ENCODE measurements around the gene ZBTB42.

ZBTB42 gene

GRCh38 chr14:104795781-104796686 lies 4.9 kb upstream of the ZBTB42 start (continued):
- TF ChIP-seq PRDM6 (tag by site-specific recombination; IDR thresholded peaks at IDR 0.05) (no peak), ZNF621 (tag by site-specific recombination; IDR thresholded peaks at IDR 0.05) (no peak), ZNF223 (tag by site-specific recombination; IDR thresholded peaks at IDR 0.05) (no peak), ZBTB1 (tag by site-specific recombination; IDR thresholded peaks at IDR 0.05) (no peak), ZNF529 (tag by site-specific recombination; IDR thresholded peaks at IDR 0.05; ENCODE audit: insufficient replicate concordance) (no peak), KLF16 (tag by site-specific recombination; IDR thresholded peaks at IDR 0.05) (no peak), ZNF214 (tag by site-specific recombination; IDR thresholded peaks at IDR 0.05; ENCODE audit: borderline replicate concordance) (no peak), ZFP41 (tag by site-specific recombination; IDR thresholded peaks at IDR 0.05; ENCODE audit: borderline replicate concordance) (no peak), ZBTB8A (tag by site-specific recombination; IDR thresholded peaks at IDR 0.05) (peak; percentile 77), ZNF560 (tag by site-specific recombination; IDR thresholded peaks at IDR 0.05; ENCODE audit: borderline replicate concordance) (no peak), ZNF133 (tag by site-specific recombination; IDR thresholded peaks at IDR 0.05) (no peak), ZNF777 (tag by site-specific recombination; IDR thresholded peaks at IDR 0.05; ENCODE audit: borderline replicate concordance) (no peak), ZNF707 (tag by site-specific recombination; IDR thresholded peaks at IDR 0.05) (no peak), BCL11B (tag by site-specific recombination; IDR thresholded peaks at IDR 0.05; ENCODE audit: low read depth) (no peak), BCL6B (tag by site-specific recombination; IDR thresholded peaks at IDR 0.05) (no peak), ZNF610 (tag by site-specific recombination; IDR thresholded peaks at IDR 0.05; ENCODE audit: borderline replicate concordance) (no peak), ZNF19 (tag by site-specific recombination; IDR thresholded peaks at IDR 0.05; ENCODE audit: low read depth) (no peak), ZNF488 (tag by site-specific recombination; IDR thresholded peaks at IDR 0.05) (no peak)
- TF ChIP-seq, protein P1, sequence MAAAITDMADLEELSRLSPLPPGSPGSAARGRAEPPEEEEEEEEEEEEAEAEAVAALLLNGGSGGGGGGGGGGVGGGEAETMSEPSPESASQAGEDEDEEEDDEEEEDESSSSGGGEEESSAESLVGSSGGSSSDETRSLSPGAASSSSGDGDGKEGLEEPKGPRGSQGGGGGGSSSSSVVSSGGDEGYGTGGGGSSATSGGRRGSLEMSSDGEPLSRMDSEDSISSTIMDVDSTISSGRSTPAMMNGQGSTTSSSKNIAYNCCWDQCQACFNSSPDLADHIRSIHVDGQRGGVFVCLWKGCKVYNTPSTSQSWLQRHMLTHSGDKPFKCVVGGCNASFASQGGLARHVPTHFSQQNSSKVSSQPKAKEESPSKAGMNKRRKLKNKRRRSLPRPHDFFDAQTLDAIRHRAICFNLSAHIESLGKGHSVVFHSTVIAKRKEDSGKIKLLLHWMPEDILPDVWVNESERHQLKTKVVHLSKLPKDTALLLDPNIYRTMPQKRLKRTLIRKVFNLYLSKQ (tag by site-specific recombination; IDR thresholded peaks at IDR 0.05; ENCODE audit: borderline replicate concordance), result no peak
- TF ChIP-seq, protein P2, sequence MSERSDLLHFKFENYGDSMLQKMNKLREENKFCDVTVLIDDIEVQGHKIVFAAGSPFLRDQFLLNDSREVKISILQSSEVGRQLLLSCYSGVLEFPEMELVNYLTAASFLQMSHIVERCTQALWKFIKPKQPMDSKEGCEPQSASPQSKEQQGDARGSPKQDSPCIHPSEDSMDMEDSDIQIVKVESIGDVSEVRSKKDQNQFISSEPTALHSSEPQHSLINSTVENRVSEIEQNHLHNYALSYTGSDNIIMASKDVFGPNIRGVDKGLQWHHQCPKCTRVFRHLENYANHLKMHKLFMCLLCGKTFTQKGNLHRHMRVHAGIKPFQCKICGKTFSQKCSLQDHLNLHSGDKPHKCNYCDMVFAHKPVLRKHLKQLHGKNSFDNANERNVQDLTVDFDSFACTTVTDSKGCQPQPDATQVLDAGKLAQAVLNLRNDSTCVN (tag by site-specific recombination; optimal IDR thresholded peaks at IDR 0.05), result peak; percentile 35
- TF ChIP-seq, protein P3, sequence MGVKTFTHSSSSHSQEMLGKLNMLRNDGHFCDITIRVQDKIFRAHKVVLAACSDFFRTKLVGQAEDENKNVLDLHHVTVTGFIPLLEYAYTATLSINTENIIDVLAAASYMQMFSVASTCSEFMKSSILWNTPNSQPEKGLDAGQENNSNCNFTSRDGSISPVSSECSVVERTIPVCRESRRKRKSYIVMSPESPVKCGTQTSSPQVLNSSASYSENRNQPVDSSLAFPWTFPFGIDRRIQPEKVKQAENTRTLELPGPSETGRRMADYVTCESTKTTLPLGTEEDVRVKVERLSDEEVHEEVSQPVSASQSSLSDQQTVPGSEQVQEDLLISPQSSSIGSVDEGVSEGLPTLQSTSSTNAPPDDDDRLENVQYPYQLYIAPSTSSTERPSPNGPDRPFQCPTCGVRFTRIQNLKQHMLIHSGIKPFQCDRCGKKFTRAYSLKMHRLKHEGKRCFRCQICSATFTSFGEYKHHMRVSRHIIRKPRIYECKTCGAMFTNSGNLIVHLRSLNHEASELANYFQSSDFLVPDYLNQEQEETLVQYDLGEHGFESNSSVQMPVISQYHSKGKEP (tag by site-specific recombination; IDR thresholded peaks at IDR 0.05), result no peak
- TF ChIP-seq, protein P4, sequence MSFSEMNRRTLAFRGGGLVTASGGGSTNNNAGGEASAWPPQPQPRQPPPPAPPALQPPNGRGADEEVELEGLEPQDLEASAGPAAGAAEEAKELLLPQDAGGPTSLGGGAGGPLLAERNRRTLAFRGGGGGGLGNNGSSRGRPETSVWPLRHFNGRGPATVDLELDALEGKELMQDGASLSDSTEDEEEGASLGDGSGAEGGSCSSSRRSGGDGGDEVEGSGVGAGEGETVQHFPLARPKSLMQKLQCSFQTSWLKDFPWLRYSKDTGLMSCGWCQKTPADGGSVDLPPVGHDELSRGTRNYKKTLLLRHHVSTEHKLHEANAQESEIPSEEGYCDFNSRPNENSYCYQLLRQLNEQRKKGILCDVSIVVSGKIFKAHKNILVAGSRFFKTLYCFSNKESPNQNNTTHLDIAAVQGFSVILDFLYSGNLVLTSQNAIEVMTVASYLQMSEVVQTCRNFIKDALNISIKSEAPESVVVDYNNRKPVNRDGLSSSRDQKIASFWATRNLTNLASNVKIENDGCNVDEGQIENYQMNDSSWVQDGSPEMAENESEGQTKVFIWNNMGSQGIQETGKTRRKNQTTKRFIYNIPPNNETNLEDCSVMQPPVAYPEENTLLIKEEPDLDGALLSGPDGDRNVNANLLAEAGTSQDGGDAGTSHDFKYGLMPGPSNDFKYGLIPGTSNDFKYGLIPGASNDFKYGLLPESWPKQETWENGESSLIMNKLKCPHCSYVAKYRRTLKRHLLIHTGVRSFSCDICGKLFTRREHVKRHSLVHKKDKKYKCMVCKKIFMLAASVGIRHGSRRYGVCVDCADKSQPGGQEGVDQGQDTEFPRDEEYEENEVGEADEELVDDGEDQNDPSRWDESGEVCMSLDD (tag by site-specific recombination; IDR thresholded peaks at IDR 0.05), result no peak
- TF ChIP-seq, protein P5, sequence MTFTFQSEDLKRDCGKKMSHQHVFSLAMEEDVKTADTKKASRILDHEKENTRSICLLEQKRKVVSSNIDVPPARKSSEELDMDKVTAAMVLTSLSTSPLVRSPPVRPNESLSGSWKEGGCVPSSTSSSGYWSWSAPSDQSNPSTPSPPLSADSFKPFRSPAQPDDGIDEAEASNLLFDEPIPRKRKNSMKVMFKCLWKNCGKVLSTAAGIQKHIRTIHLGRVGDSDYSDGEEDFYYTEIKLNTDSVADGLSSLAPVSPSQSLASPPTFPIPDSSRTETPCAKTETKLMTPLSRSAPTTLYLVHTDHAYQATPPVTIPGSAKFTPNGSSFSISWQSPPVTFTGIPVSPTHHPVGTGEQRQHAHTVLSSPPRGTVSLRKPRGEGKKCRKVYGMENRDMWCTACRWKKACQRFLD (tag by site-specific recombination; IDR thresholded peaks at IDR 0.05), result no peak
- TF ChIP-seq, protein P6, sequence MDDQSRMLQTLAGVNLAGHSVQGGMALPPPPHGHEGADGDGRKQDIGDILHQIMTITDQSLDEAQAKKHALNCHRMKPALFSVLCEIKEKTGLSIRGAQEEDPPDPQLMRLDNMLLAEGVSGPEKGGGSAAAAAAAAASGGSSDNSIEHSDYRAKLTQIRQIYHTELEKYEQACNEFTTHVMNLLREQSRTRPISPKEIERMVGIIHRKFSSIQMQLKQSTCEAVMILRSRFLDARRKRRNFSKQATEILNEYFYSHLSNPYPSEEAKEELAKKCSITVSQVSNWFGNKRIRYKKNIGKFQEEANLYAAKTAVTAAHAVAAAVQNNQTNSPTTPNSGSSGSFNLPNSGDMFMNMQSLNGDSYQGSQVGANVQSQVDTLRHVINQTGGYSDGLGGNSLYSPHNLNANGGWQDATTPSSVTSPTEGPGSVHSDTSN (CRISPR knock-in tag; IDR thresholded peaks at IDR 0.05), result no peak

Measured in HEK293 (cell line).